Measurements from ENCODE around the gene PKIG.

DNA sequence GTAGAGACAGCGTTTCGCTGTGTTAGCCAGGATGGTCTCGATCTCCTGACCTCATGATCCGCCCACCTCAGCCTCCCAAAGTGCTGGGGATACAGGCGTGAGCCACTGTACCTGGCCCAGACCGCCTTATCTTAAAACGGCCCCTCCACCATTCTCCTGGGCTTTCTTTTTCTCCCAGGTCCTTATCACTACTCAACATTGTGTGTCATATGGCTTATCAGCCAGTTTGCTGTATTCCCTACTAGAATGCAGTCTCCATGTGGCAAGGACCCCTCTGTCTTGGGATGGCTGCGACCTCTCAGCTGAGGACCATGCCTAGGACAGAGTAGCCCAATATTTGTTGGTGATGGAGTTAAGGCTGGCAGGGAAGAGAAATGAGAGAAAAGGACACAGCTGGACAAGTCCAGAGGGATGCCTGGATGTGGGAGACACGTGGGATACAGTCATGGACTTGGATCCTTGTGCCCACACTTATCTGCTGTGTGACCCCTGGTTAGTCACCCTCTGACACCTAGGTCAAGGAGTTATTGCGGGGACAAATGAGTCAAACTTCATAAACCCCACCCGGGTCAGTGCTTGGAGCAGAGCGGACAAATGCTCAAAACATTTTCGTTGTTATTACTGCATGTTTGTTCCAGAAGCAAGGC lies 45.1 kb downstream of the PKIG start:
- TF ChIP-seq GATAD2B (conservative IDR thresholded peaks at IDR 0.05; ENCODE audit: low read depth) (no peak), YBX1 (IDR thresholded peaks at IDR 0.05) (no peak)
